Left cardiac atrium (tissue), 4 donors: ENCODE results near the gene CNNM4. TPM values are rescaled to one million over a fixed set of nuclear protein-coding genes. Genes with fewer than 3 reads are reported as not detected.

Experiments used
- ATAC-seq, 2 donors: fragments of 200-7000 bp; cut with Tn5 transposase; one replicate each; pipeline ENCODE4 v1.9.1; 2020; ENCODE audit warnings: mild to moderate bottlenecking in 2 of 2, moderate library complexity in 2 of 2
- DNase-seq: peaks from one replicate; pipeline ENCODE4 v3.0.0-alpha.2; 2020
- intact Hi-C, 2 donors: fragments of 100-400 bp; cut with DNase I; formaldehyde crosslinking; loops; one replicate each; pipeline versions ENCODE4 v1.14.1 to v1.15.1; 2022 to 2023
- long read RNA-seq: library from polyadenylated mRNA; unstranded; transcript quantifications from one replicate; pipeline ENCODE4 v2.0.0, GENCODE V29; 2021
- total RNA-seq, 2 donors: library from RNA; stranded (reverse); fragmentation: NEBNext Ultra II Directional; extraction: Animal tissue kit (Norgen Biotek cat#: 25700); gene quantifications; one replicate each; pipeline ENCODE4 v1.2.1, GENCODE V29; 2021
- donor health status: DM: no; HTN: yes; CAD: no.
- donor health status: DM: no; HTN: yes; CAD: no; lungs with severe emphysema.
- donor health status: DM: yes; HTN: yes; CAD: no.
- donor health status: Dilated cardiomyopathy.

CNNM4 gene
- 10 to 100 TPM; 16.8 to 29.5 TPM for total RNA-seq
- long read RNA-seq, partial matches to known transcripts: 7 of 14 reads
- long read RNA-seq, other reads (novel, unspliced or antisense): 7 of 14 reads

GRCh38 chr2:96760036-96760985 is at the start of gene CNNM4:
CNNM4 (plus strand) TSS chr2:96760902; CDS start chr2:96761000, 98 bp downstream.
- peak; percentile 96 for DNase-seq

GRCh38 chr2:96710985-96711384 is 49.7 kb upstream of the CNNM4 start:
- no peak for ATAC-seq
- no peak for DNase-seq
- intact Hi-C loops: no loop called here

More at GRCh38 chr2:96760036-96760985, at the start of gene CNNM4:
- ATAC-seq: peak; percentile 96
- intact Hi-C loops: loop anchor here in 1 of 2 donors (5.0 kb wide), 1 partner anchor 123 kb away; the partner anchor contains the start of gene KANSL3

GRCh38 chr2:96715658-96716057 is 45.0 kb upstream of the CNNM4 start:
- intact Hi-C loops: no loop called here
- no peak for DNase-seq
- ATAC-seq: no peak

GRCh38 chr2:96716388-96716787 is 44.3 kb upstream of the CNNM4 start:
- DNase-seq (no peak), ATAC-seq (no peak)
- intact Hi-C loops: no loop called here

- ATAC-seq (no peak), DNase-seq (no peak)
- intact Hi-C loops: no loop called here
Measured at GRCh38 chr2:96726131-96726530, 34.6 kb upstream of the CNNM4 start.

GRCh38 chr2:96727431-96727830 is 33.3 kb upstream of the CNNM4 start:
- intact Hi-C loops: no loop called here
- DNase-seq (no peak), ATAC-seq (no peak)

- intact Hi-C loops: loop anchor here in 1 of 2 donors (10.0 kb wide), 1 partner anchor 235 kb away; no protein-coding TSS in a partner anchor
Measured at GRCh38 chr2:96729748-96730147, 31.0 kb upstream of the CNNM4 start.

GRCh38 chr2:96730212-96730611 is 30.5 kb upstream of the CNNM4 start:
- ATAC-seq: peak in 1 of 2 donors; percentile 58
- intact Hi-C loops: loop anchor here in 1 of 2 donors (10.0 kb wide), 1 partner anchor 235 kb away; no protein-coding TSS in a partner anchor
- DNase-seq: no peak

More at GRCh38 chr2:96729748-96730147, 31.0 kb upstream of the CNNM4 start:
- peak; percentile 50 to 55 for ATAC-seq
- no peak for DNase-seq

- DNase-seq (no peak), ATAC-seq (no peak)
- intact Hi-C loops: loop anchor here in 1 of 2 donors (10.0 kb wide), 1 partner anchor 231 kb away; no protein-coding TSS in a partner anchor
Measured at GRCh38 chr2:96733931-96734330, 26.8 kb upstream of the CNNM4 start.

GRCh38 chr2:96734880-96735583 is 25.7 kb upstream of the CNNM4 start:
- ATAC-seq: peak in 1 of 2 donors; percentile 36
- intact Hi-C loops: loop anchor here in 1 of 2 donors (10.0 kb wide), 1 partner anchor 230 kb away; no protein-coding TSS in a partner anchor
- DNase-seq: no peak

- no peak for DNase-seq
- intact Hi-C loops: loop anchor here in 1 of 2 donors (10.0 kb wide), 1 partner anchor 228 kb away; no protein-coding TSS in a partner anchor
- no peak for ATAC-seq
Measured at GRCh38 chr2:96737251-96737650, 23.5 kb upstream of the CNNM4 start.

- DNase-seq (no peak), ATAC-seq (no peak)
- intact Hi-C loops: loop anchor here in 1 of 2 donors (10.0 kb wide), 1 partner anchor 227 kb away; no protein-coding TSS in a partner anchor
Measured at GRCh38 chr2:96737831-96738230, 22.9 kb upstream of the CNNM4 start.

- ATAC-seq: no peak
- intact Hi-C loops: loop anchor here in 1 of 2 donors (10.0 kb wide), 1 partner anchor 226 kb away; no protein-coding TSS in a partner anchor
- no peak for DNase-seq
Measured at GRCh38 chr2:96739076-96739632, 21.5 kb upstream of the CNNM4 start.

GRCh38 chr2:96739633-96740428 is 20.9 kb upstream of the CNNM4 start, which contains the start of gene LMAN2L:
LMAN2L (minus strand) TSS chr2:96740064; CDS start chr2:96740040, 24 bp downstream.
- DNase-seq (peak; percentile 99), ATAC-seq (peak; percentile 100)
- intact Hi-C loops: loop anchor here in 1 of 2 donors (10.0 kb wide), 1 partner anchor 225 kb away; no protein-coding TSS in a partner anchor

GRCh38 chr2:96747061-96747617 is 13.6 kb upstream of the CNNM4 start:
- intact Hi-C loops: no loop called here
- no peak for DNase-seq
- peak in 1 of 2 donors; percentile 25 for ATAC-seq

GRCh38 chr2:96751800-96752199 is 8.9 kb upstream of the CNNM4 start:
- no peak for DNase-seq
- ATAC-seq: no peak
- intact Hi-C loops: loop anchor here in 1 of 2 donors (10.0 kb wide), 1 partner anchor 53 kb away; no protein-coding TSS in a partner anchor

GRCh38 chr2:96753661-96754282 is 6.9 kb upstream of the CNNM4 start:
- no peak for ATAC-seq
- intact Hi-C loops: loop anchor here in 1 of 2 donors (10.0 kb wide), 1 partner anchor 51 kb away; no protein-coding TSS in a partner anchor

More at GRCh38 chr2:96753661-96754282, 6.9 kb upstream of the CNNM4 start:
- DNase-seq: no peak
